Hematopoietic multipotent progenitor cell treated with erythropoietin and hydrocortisone succinate and interleukin-3 and kit ligand, for 6 days (in vitro differentiated cells): ENCODE results near the gene ACACA.
A peak's percentile ranks its signal among the peaks of the same experiment; 100 is the strongest.

ENCODE experiments used
- DNase-seq: peaks from one replicate; pipeline ENCODE4 v3.0.0-alpha.2; 2015

Gene ACACA

DNA sequence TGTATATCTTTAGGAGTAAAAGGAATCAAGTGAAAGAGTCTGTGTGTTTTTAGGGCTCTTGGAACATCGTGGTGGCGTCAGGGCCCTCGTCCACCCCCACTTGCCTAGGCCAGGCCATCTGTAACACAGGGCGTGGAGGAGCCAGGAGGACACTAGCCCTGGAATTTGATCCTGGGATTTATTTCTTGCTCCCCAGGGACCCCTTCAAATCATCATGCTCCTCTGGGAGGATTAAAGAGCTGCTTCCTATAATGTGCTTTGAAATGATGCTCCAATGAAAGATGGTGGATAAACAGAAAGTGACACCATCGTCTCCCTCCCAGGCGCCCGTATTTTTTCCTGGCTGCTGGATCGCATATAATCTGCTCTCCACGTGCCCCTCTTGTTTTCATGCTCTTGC is 344.6 kb downstream of the ACACA start:
- no peak for DNase-seq

DNA sequence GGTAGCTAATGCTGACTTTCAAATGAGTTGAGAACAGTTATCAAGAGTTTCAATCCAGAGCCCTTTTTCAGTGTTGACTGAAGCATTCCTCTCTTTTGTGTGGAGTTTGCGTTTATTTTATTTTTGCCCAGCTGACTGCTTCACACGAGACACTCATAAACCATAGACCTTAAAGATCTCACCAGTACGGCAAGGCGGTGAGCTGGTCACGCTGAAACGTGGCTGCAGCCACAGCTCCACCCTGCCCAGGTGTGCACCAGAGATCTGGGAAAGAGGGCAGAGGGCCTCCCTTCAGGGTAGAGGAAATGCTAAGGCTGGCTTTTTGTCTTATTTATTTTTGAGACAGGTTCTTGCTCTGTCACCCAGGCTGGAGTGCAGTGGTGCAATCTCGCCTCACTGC is 345.7 kb downstream of the ACACA start:
- no peak for DNase-seq

DNA sequence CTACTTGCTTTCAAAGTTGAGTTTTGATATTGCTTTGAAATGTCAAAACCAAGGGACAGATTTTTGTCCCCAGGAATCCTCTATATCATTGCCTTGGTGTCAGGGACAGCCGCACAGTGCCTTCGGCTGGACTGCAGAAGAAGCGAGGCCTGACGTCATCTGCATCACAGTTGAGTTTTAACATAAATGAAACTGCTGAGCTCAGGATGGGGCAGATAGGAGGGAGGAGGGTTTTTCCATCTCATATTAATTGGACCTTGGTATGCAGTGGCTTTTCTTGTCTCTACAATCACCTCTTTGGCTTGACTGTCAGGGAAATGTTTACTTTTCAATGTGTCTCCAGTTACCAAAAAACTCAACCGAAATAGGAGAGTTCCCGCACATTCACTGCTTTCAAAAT is 346.5 kb downstream of the ACACA start:
- DNase-seq: no peak

DNA sequence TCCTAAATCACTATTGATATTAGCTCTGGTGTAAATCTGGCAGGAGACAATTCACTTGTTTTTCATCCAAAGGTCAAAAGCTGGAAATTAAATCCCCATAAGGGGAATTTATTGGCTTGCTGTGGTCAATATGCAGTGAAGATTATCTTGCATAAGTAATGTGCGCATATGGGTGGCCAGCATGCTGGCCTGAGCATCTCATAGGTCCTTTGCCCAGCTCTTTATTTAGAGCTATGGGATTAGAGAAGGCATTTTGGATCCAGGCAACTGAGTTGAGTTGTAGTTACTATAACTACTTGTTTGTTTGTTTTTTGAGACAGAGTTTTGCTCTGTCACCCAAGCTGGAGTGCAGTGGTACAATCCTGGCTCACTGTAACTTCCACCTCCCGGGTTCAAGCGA is 347.1 kb downstream of the ACACA start:
- DNase-seq: no peak

DNA sequence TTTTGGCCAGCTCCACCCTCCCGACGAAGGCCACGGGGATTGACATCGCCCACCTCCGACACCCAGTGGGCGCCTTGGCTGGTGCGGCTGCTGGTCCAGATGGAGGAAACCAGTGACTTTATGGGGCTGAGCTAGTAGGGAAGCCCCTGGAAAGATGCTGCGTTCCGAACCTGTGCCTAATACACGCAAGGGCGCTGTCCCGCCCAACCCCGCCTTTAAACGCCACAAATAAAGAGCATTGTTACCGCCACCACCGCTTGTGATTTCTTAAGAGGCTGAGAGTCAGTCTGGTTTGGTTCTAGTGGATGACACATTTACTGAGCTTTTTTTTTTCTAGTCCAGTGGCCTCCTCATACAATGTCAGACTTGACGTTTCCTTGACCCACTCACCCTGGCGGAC is 350.0 kb downstream of the ACACA start:
- DNase-seq: no peak

DNA sequence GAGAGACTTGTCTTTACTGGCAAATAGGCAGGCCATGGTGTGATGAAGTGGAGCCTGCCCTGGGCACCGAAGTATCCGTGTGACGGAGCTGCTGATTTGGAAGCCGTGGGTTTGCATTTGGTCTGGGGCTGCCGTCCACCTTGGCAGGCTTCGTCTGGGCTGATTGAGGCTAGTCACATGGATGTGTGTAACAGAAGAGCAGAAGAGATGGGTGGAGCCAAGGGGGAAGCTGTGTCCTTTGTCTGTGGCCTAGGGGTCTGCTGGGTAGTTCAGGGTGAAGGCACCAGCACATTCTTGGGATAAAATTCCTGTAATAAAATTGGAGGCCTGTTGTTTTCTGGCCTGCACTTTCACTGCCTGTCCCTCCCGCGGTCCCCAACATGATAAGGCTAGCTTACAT is 351.7 kb downstream of the ACACA start:
- DNase-seq: no peak

DNA sequence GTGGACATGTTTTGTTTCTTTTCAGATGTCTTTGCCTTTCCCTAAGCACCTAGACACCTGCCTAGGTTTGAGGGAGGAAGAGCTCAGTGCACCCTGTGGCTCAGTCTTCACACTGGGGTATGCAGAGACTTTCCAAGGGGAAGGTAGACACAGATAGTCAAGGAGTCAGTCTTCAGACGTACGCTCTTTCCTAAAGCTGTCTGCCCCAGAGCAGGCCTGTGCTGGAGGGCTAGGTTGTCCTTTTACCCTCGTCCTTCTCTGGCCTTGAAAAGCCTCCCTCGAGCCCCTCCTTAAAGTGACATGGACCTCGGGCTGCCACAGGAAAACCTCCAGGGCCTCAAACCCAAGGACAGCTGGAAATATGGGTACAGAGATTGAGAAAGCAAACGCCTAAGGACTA is 354.2 kb downstream of the ACACA start:
- DNase-seq: no peak

DNA sequence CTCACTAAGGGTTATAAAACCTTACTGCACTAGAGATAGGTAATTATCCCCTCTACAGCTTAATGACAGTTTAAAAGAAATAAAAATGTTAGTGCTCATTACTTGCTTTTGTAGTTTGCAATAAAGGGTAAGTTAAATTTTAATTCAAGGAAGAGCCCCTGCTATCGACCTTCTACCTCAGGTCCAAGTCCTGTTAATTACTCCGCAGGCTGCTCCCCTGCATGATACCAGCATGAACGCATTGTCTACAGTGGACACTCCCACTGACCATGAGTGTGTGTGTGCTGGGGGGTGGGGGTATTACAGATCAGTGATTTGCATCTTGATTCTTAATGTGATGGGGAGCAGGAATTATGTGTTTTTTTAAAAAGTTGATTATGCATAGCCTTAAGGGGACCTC is 354.8 kb downstream of the ACACA start:
- DNase-seq: no peak

DNA sequence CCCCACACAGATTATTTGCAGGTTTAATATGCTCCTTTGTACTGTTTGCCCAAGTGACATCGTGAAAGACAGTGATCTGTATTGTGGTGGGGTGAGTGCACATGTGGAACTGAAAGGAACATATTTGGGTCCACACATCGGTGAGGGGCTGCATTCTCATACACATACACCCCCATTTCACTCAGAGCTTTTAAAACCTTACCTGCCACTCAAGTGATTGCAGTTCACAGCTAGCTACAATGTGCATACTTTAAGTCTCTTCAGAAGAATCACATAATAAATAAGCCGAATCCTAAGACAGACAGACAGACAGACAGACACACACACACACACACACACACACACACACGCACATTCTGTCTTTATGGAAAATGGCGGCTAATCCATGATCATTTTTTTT is 355.3 kb downstream of the ACACA start:
- no peak for DNase-seq

DNA sequence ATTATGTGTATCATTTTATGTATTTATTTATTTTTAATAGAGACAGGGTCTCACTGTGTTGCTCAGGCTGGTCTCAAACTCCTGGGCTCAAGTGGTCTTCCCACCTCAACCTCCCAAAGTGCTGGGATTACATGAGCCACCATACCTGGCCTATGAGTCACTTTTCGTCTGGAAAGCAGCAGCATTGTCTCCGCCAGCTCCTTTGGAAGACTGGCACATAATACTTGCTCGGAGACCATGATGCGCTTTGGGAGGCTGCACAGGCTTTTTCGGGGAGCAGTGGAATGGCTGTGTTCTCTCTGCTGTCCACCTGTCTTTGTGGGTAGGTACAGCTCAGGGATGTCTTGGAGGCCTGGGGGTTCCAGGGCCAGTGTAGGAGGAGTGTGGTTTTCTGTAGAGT is 355.7 kb downstream of the ACACA start:
- no peak for DNase-seq

DNA sequence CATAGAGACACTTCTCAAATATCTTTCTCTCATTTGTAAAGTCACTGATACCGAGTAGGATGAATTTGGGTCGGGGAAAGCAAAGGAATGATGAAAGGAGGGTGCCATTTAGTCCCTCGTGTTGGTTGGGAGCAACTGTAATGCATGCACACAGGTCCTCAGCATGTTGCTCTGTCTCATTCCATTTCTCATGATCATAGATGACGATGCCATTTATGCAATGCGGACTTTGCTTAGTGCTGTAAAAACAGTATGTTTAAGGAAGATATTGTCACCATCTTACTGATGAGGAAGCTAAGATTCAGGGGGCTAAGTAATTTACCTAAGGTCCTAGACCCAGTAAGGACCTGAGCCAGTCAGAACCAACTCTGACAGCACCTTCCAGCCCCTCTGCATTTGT is 357.8 kb downstream of the ACACA start:
- no peak for DNase-seq

DNA sequence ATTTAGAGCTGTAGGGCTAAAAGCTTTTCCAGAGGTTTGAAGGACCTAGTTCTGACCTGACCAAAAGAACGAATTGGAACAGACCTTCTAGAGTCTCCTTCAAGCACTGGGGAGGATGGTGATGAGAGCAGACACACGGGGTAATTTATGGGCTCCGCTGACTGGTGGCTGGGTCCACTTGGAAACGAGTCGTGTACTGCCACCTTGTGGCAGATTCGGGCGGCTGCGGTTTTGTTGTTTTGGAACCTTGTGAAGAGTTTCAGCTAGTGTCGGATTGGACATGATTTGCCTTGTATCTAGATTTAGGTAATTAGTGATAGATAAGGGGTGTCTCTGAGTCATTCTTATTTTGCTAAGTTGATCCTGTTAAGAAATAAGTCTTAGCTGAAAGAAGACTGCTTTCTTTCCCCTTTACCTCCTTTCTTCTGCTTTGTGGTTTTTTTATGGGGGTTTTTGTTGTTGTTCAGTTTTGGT is 359.0 kb downstream of the ACACA start:
- peak; percentile 89 for DNase-seq

DNA sequence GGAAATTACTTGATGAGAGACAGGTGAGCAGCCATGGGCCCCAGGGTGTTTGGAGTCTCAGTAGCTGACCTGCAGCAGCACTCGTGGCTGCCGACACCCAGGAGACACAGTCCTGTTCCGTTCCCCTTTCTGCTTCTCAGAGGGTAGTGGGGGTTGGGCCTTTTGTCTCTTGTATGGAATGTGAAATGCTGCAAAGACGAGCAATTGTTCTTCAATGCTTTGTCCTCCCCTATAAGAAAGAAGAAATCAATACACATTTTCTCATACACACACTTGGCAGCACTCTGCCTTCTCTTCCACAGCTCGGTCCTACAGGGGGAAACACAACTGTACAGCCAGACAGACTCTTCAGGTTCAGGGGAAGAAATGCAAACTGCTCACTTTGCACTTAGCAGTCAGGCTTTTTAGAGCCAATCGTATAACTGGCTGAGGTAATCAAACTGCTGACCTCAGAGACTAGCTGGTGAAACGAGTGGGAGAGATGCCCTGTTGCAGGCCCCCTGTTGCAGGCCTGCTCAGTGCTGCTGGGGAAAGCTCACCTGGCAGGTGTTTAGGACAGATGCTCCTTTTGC is 361.2 kb downstream of the ACACA start:
- DNase-seq: no peak

DNA sequence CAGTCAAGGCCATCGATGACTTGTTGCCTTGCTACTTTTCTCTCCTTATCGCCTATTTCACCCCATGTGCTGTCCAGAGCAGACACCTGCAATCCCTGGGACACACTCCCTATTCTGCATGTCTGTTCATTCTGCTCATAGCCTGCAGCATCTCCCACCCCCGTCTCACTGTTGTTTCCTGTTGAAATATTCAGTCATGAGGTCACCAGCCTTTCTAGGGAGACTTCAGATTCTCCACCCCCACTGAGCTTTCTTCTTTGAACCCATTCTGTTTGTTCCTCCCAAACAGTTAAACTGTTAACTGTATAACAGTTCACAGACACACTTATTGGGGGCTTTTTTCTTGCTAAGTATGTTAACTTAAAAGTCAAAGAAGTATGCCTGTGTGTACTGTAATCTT is 363.4 kb downstream of the ACACA start:
- no peak for DNase-seq

DNA sequence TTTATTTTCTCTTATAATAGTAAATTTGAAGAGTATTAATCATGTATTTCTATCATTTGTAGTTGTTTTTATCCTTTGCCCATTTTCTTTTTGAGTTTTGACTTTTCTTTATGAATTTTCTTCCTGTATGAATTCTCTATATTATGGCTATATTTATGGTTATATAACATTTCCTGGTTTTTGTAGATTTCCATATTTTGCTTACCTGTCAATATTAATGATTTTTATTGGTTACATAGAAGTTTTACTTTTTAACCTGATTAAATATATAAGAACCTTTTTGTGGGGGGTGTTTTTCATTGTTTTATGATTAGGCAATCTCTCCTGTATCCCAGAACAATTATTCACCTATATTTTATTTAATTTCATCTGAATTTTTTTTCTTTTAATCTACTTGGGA is 364.7 kb downstream of the ACACA start:
- DNase-seq: no peak

DNA sequence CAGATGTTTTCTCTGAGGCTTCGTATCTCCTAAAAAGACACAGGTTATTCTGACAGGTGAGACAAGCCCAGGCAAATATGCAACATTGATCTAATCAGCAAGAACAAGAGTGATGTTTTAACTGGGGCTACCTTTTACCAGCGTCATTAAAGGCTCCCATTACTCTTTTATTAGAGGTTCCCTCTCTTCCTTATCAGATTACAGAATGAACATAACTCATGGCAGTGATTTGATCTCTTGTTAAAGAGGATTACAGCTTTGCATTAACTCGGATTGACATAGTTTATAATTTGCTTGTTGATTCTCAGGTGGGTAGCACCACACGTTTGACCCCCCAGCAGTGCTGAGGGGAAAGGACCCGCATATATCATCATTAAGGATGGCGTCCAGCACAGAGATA is 367.4 kb downstream of the ACACA start:
- DNase-seq: no peak

DNA sequence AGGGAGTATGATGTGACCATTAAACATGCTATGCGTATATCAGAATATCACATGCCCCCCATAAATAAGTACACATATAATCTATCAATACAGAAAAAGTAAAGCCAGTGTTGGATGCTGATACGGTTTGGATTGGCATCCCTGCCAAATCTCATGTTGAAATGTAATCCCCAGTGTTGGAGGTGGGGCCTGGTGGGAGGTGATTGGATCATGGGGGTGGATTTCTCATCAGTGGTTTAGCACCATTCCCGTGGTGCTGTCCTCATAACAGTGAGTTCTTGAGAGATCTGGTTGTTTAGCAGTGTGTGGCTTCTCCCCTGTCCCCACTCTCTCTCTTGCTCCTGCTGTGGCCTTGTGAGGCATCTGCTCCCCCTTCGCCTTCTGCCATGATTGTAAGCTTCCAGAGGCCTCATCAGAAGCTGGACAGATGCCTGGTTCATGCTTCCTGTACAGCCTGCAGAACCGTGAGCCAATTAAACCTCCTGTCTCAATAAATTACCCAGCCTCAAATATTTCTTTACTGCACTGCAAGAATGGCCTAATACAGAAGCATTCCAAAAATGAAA is 369.0 kb downstream of the ACACA start:
- DNase-seq: no peak
